ENCODE results near the gene GPR173. TPM values are rescaled to one million over a fixed set of nuclear protein-coding genes. Genes with fewer than 3 reads are reported as not detected.

Gene GPR173
- total RNA-seq, 3 donors from 2014 or later = 0.38 to 2.2 (median 1.3) TPM

GRCh38 chrX:53087388-53087831 lies 38.8 kb downstream of the GPR173 start:
- intact Hi-C loops (cut with DNase I, micrococcal nuclease) = no loop called here
- H3K9me3 ChIP-seq = no peaks in the 10 kb centered on the region
- H3K4me1 ChIP-seq (ENCODE audit: low read depth) = no peaks in the 10 kb centered on the region
- H3K36me3 ChIP-seq (ENCODE audit: low read depth) = no peaks in the 10 kb centered on the region
- no peak overlapping the region for H3K4me3 ChIP-seq
- TF ChIP-seq CTCF (IDR thresholded peaks at IDR 0.05) = no peak
- ATAC-seq = no peak
- DNase-seq = no peak

GRCh38 chrX:53088136-53088974 lies 39.8 kb downstream of the GPR173 start:
- Histone ChIP-seq H3K4me1 (ENCODE audit: low read depth) (no peaks in the 10 kb centered on the region), H3K4me3 (no peak overlapping the region), H3K36me3 (ENCODE audit: low read depth) (no peaks in the 10 kb centered on the region), H3K9me3 (no peaks in the 10 kb centered on the region)
- DNase-seq (peak; percentile 75 to 88 (median 81)), ATAC-seq (peak; percentile 86)
- intact Hi-C loops (cut with DNase I, micrococcal nuclease) = no loop called here
- no peak for TF ChIP-seq CTCF (IDR thresholded peaks at IDR 0.05)

- H3K36me3 ChIP-seq (ENCODE audit: low read depth) = no peaks in the 10 kb centered on the region
- intact Hi-C loops (cut with DNase I, micrococcal nuclease) = no loop called here
- peak; percentile 22 for ATAC-seq
- no peaks in the 10 kb centered on the region for H3K4me1 ChIP-seq (ENCODE audit: low read depth)
- H3K4me3 ChIP-seq = no peak overlapping the region
- no peaks in the 10 kb centered on the region for H3K9me3 ChIP-seq
- peak; percentile 52 for TF ChIP-seq CTCF (IDR thresholded peaks at IDR 0.05)
- peak in 1 of 3 donors; percentile 56 for DNase-seq
Measured at GRCh38 chrX:53089224-53089842, 40.7 kb downstream of the GPR173 start.

GRCh38 chrX:53089925-53090324 lies 41.3 kb downstream of the GPR173 start:
- no peaks in the 10 kb centered on the region for H3K9me3 ChIP-seq
- H3K36me3 ChIP-seq (ENCODE audit: low read depth) = no peaks in the 10 kb centered on the region
- ATAC-seq (no peak), DNase-seq (no peak)
- no peak for TF ChIP-seq CTCF (IDR thresholded peaks at IDR 0.05)
- no peaks in the 10 kb centered on the region for H3K4me1 ChIP-seq (ENCODE audit: low read depth)
- H3K4me3 ChIP-seq = no peak overlapping the region
- intact Hi-C loops (cut with DNase I, micrococcal nuclease) = no loop called here

- DNase-seq (no peak), ATAC-seq (no peak)
- Histone ChIP-seq H3K9me3 (no peaks in the 10 kb centered on the region), H3K4me3 (no peak overlapping the region), H3K4me1 (ENCODE audit: low read depth) (no peaks in the 10 kb centered on the region), H3K36me3 (ENCODE audit: low read depth) (no peaks in the 10 kb centered on the region)
- intact Hi-C loops (cut with DNase I, micrococcal nuclease) = no loop called here
- TF ChIP-seq CTCF (IDR thresholded peaks at IDR 0.05) = no peak
Measured at GRCh38 chrX:53091354-53091753, 42.8 kb downstream of the GPR173 start.
